Tibial nerve (tissue), 3 donors: Measurements from ENCODE around the gene C6orf120.

Experiments used
- POLR2A ChIP-seq, 2 donors: fragments of 450-650 bp; IDR thresholded peaks; one replicate each; pipeline ENCODE4 v1.6.1; 2017; ENCODE audit warnings: antibody characterized with exemption in 2 of 2, mild to moderate bottlenecking in 2 of 2, moderate library complexity in 2 of 2
- TF ChIP-seq, protein P1 (sequence below), 5 experiments: fragments of 200-600 bp in 3 of 5; fragments of 450-650 bp in 2 of 5; sonication (generic) in 3 of 5; IDR thresholded peaks; one replicate each; pipeline ENCODE4 v1.5.1; 2016 to 2019; ENCODE audit warnings: antibody characterized with exemption in 5 of 5, mild to moderate bottlenecking in 3 of 5, moderate library complexity in 2 of 5

- TF ChIP-seq, protein P1, sequence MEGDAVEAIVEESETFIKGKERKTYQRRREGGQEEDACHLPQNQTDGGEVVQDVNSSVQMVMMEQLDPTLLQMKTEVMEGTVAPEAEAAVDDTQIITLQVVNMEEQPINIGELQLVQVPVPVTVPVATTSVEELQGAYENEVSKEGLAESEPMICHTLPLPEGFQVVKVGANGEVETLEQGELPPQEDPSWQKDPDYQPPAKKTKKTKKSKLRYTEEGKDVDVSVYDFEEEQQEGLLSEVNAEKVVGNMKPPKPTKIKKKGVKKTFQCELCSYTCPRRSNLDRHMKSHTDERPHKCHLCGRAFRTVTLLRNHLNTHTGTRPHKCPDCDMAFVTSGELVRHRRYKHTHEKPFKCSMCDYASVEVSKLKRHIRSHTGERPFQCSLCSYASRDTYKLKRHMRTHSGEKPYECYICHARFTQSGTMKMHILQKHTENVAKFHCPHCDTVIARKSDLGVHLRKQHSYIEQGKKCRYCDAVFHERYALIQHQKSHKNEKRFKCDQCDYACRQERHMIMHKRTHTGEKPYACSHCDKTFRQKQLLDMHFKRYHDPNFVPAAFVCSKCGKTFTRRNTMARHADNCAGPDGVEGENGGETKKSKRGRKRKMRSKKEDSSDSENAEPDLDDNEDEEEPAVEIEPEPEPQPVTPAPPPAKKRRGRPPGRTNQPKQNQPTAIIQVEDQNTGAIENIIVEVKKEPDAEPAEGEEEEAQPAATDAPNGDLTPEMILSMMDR (IDR thresholded peaks at IDR 0.05): no peak
- no peak for TF ChIP-seq POLR2A (IDR thresholded peaks at IDR 0.05)
Observed at GRCh38 chr6:169665289-169665688, 36.6 kb upstream of the C6orf120 start.
